LoVo (cell line): ENCODE measurements around the gene ATRN.

Source experiments
- DNase-seq: peaks from one replicate; pipeline ENCODE4 v3.0.0-alpha.2; 2016; ENCODE audit warnings: low spot score

The ATRN gene

GRCh38 chr20:3658716-3659491 is 188.1 kb downstream of the ATRN start:
- DNase-seq: no peak

- DNase-seq: no peak
Measured at GRCh38 chr20:3659492-3660261, 188.9 kb downstream of the ATRN start.

GRCh38 chr20:3660262-3661059 is 189.6 kb downstream of the ATRN start:
- DNase-seq: no peak

GRCh38 chr20:3661060-3661813 is 190.4 kb downstream of the ATRN start:
- DNase-seq: no peak

GRCh38 chr20:3661814-3662665 is 191.2 kb downstream of the ATRN start:
- DNase-seq: no peak

- no peak for DNase-seq
Measured at GRCh38 chr20:3663031-3663701, 192.3 kb downstream of the ATRN start, which contains the start of gene GFRA4. GFRA4 (minus strand) TSS chr20:3663399; CDS start chr20:3663399, 0 bp downstream.

- no peak for DNase-seq
Measured at GRCh38 chr20:3663858-3664257, 193.0 kb downstream of the ATRN start.

GRCh38 chr20:3667434-3668037 is 196.7 kb downstream of the ATRN start:
- no peak for DNase-seq

- DNase-seq: no peak
Measured at GRCh38 chr20:3669710-3670367, 199.0 kb downstream of the ATRN start.

- DNase-seq: no peak
Measured at GRCh38 chr20:3670511-3670910, 199.7 kb downstream of the ATRN start.

GRCh38 chr20:3670945-3671344 is 200.1 kb downstream of the ATRN start:
- no peak for DNase-seq

- no peak for DNase-seq
Measured at GRCh38 chr20:3671986-3672546, 201.2 kb downstream of the ATRN start.

- DNase-seq: no peak
Measured at GRCh38 chr20:3672547-3673171, 201.8 kb downstream of the ATRN start.

- no peak for DNase-seq
Measured at GRCh38 chr20:3673221-3674070, 202.6 kb downstream of the ATRN start.

GRCh38 chr20:3674447-3674846 is 203.6 kb downstream of the ATRN start:
- no peak for DNase-seq

- no peak for DNase-seq
Measured at GRCh38 chr20:3674995-3675900, 204.4 kb downstream of the ATRN start.
